ENCODE data around the gene DNA2.
"Not testable (repeated sequence)": the region's sequence is repeated elsewhere in the genome, so short reads cannot be mapped to it uniquely, and the experiment has no call there.

The DNA2 gene

DNA sequence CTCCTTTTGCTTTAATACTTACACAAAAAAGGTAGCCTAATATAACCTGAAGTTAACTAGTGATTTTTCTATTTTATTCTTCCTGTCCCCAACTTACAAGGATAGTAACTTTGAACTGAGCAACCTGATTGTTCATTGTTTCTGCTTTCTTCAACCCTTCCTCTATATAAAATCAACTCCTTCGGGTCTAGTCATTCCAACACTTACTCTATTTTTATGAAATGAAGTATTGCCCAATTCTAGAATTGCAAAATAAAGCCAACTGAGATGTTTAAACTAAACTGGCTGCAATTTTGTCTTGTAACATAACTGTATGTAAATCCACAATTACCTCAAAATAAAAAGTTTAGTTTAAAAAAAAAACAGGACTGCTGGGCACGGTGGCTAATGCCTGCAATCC is 20.3 kb upstream of the DNA2 start:
- Histone ChIP-seq H3K4me3 (ENCODE audit: low read length) (no peak overlapping the region), H3K4me1 (ENCODE audit: control insufficient read depth, low read depth, low read length) (peaks cover 15% of the 10 kb centered on the region), H3K36me3 (ENCODE audit: control insufficient read depth, low read depth, low read length) (no peaks in the 10 kb centered on the region), H3K27ac (ENCODE audit: low read length) (no peak overlapping the region), H3K9me3 (ENCODE audit: control insufficient read depth, low read depth, low read length) (no peaks in the 10 kb centered on the region), H3K9ac (ENCODE audit: low read length) (no peak overlapping the region), H3K27me3 (ENCODE audit: control insufficient read depth, insufficient read depth, low read length) (no peaks in the 10 kb centered on the region)

DNA sequence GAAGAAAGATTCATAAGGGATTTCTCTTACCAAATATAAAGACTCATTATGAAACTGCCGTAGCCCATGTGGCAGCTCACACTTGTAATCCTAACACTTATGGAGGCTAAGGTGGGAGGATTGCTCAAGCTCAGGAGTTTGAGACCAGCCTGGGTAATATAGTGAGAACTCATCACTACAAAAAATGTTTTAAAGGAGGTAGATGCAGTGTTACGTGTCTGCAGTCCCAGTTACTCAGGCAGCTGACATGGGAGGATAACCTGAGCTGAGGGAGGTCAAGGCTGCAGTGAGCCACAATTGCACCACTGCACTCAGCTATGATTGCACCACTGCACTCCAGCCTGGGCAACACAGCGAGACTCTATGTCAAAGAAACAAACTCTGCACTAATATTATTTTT is 18.1 kb upstream of the DNA2 start:
- Histone ChIP-seq H3K27ac (ENCODE audit: low read length) (no peak overlapping the region), H3K9me3 (ENCODE audit: control insufficient read depth, low read depth, low read length) (no peaks in the 10 kb centered on the region)

GRCh38 chr10:68474021-68474420 is 2.2 kb upstream of the DNA2 start:
- no peak overlapping the region for H3K9ac ChIP-seq (ENCODE audit: low read length)
- peaks cover 1% of the 10 kb centered on the region for H3K36me3 ChIP-seq (ENCODE audit: control insufficient read depth, low read depth, low read length)
- H3K9me3 ChIP-seq (ENCODE audit: control insufficient read depth, low read depth, low read length), result no peaks in the 10 kb centered on the region
- H3K27me3 ChIP-seq (ENCODE audit: control insufficient read depth, insufficient read depth, low read length), result peaks cover 9% of the 10 kb centered on the region
- peaks cover 11% of the 10 kb centered on the region for H3K4me1 ChIP-seq (ENCODE audit: control insufficient read depth, low read depth, low read length)
- H3K4me3 ChIP-seq (ENCODE audit: low read length), result no peak overlapping the region
- H3K27ac ChIP-seq (ENCODE audit: low read length), result no peak overlapping the region

More for the DNA sequence above, 18.1 kb upstream of the DNA2 start:
- H3K9ac ChIP-seq (ENCODE audit: low read length), result no peak overlapping the region
- H3K36me3 ChIP-seq (ENCODE audit: control insufficient read depth, low read depth, low read length), result no peaks in the 10 kb centered on the region
- H3K4me3 ChIP-seq (ENCODE audit: low read length), result no peak overlapping the region
- H3K27me3 ChIP-seq (ENCODE audit: control insufficient read depth, insufficient read depth, low read length), result no peaks in the 10 kb centered on the region
- H3K4me1 ChIP-seq (ENCODE audit: control insufficient read depth, low read depth, low read length), result no peaks in the 10 kb centered on the region

GRCh38 chr10:68471063-68471585 is 649 bp downstream of the DNA2 start:
- H3K27me3 ChIP-seq (ENCODE audit: control insufficient read depth, insufficient read depth, low read length), result peaks cover 9% of the 10 kb centered on the region
- no peaks in the 10 kb centered on the region for H3K9me3 ChIP-seq (ENCODE audit: control insufficient read depth, low read depth, low read length)
- peak overlapping the region; percentile 90 for H3K27ac ChIP-seq (ENCODE audit: low read length)
- peak overlapping the region; percentile 98 for H3K4me3 ChIP-seq (ENCODE audit: low read length)
- peak overlapping the region; percentile 99 for H3K9ac ChIP-seq (ENCODE audit: low read length)
- peaks cover 11% of the 10 kb centered on the region for H3K4me1 ChIP-seq (ENCODE audit: control insufficient read depth, low read depth, low read length)
- peaks cover 28% of the 10 kb centered on the region for H3K36me3 ChIP-seq (ENCODE audit: control insufficient read depth, low read depth, low read length)

- Histone ChIP-seq H3K27ac (ENCODE audit: low read length) (no peak overlapping the region), H3K9me3 (ENCODE audit: control insufficient read depth, low read depth, low read length) (no peaks in the 10 kb centered on the region), H3K4me1 (ENCODE audit: control insufficient read depth, low read depth, low read length) (peaks cover 11% of the 10 kb centered on the region), H3K9ac (ENCODE audit: low read length) (peak overlapping the region; percentile 99), H3K27me3 (ENCODE audit: control insufficient read depth, insufficient read depth, low read length) (peaks cover 9% of the 10 kb centered on the region), H3K4me3 (ENCODE audit: low read length) (peak overlapping the region; percentile 98), H3K36me3 (ENCODE audit: control insufficient read depth, low read depth, low read length) (peaks cover 36% of the 10 kb centered on the region)
Measured at GRCh38 chr10:68470300-68470699, 1.5 kb downstream of the DNA2 start.

- Histone ChIP-seq H3K27ac (ENCODE audit: low read length) (no peak overlapping the region), H3K9me3 (ENCODE audit: control insufficient read depth, low read depth, low read length) (no peaks in the 10 kb centered on the region), H3K4me3 (ENCODE audit: low read length) (peak overlapping the region; percentile 98), H3K9ac (ENCODE audit: low read length) (peak overlapping the region; percentile 99), H3K27me3 (ENCODE audit: control insufficient read depth, insufficient read depth, low read length) (peaks cover 9% of the 10 kb centered on the region), H3K36me3 (ENCODE audit: control insufficient read depth, low read depth, low read length) (peaks cover 39% of the 10 kb centered on the region), H3K4me1 (ENCODE audit: control insufficient read depth, low read depth, low read length) (peaks cover 11% of the 10 kb centered on the region)
Measured at GRCh38 chr10:68469838-68470237, 1.9 kb downstream of the DNA2 start.

GRCh38 chr10:68464729-68465128 is 7.0 kb downstream of the DNA2 start:
- not testable (repeated sequence) for H3K4me3 ChIP-seq (ENCODE audit: low read length); H3K27ac ChIP-seq (ENCODE audit: low read length); H3K9ac ChIP-seq (ENCODE audit: low read length); H3K27me3 ChIP-seq (ENCODE audit: control insufficient read depth, insufficient read depth, low read length); H3K4me1 ChIP-seq (ENCODE audit: control insufficient read depth, low read depth, low read length); H3K9me3 ChIP-seq (ENCODE audit: control insufficient read depth, low read depth, low read length)
- H3K36me3 ChIP-seq (ENCODE audit: control insufficient read depth, low read depth, low read length), result peaks cover 84% of the 10 kb centered on the region

- H3K4me1 ChIP-seq (ENCODE audit: control insufficient read depth, low read depth, low read length), result no peaks in the 10 kb centered on the region
- no peak overlapping the region for H3K9ac ChIP-seq (ENCODE audit: low read length)
- peaks cover 89% of the 10 kb centered on the region for H3K36me3 ChIP-seq (ENCODE audit: control insufficient read depth, low read depth, low read length)
- H3K27me3 ChIP-seq (ENCODE audit: control insufficient read depth, insufficient read depth, low read length), result no peaks in the 10 kb centered on the region
- no peaks in the 10 kb centered on the region for H3K9me3 ChIP-seq (ENCODE audit: control insufficient read depth, low read depth, low read length)
- no peak overlapping the region for H3K4me3 ChIP-seq (ENCODE audit: low read length)
- H3K27ac ChIP-seq (ENCODE audit: low read length), result no peak overlapping the region
Measured at GRCh38 chr10:68463365-68464093, 8.2 kb downstream of the DNA2 start.

GRCh38 chr10:68462536-68462935 is 9.2 kb downstream of the DNA2 start:
- peaks cover 86% of the 10 kb centered on the region for H3K36me3 ChIP-seq (ENCODE audit: control insufficient read depth, low read depth, low read length)

DNA sequence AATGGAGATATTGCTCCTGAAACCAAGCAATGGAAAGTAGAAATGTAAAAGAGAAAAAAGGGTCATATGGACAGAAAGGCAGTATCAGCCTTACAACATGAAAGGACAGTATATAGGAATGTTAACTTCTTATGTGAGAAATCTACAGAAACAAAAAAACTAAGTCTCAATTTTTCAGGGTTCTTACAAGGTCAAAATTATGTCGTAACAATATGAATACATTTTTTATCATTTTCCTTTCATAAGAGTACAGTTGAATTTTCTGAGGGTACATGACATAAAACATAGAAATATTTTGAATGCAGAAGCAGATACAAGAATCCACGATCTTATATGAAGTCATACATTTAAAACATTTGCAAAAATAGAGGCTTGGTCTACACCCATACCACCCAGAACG is 10.7 kb downstream of the DNA2 start:
- Histone ChIP-seq H3K36me3 (ENCODE audit: control insufficient read depth, low read depth, low read length) (peaks cover 86% of the 10 kb centered on the region), H3K27ac (ENCODE audit: low read length) (no peak overlapping the region), H3K27me3 (ENCODE audit: control insufficient read depth, insufficient read depth, low read length) (no peaks in the 10 kb centered on the region), H3K9me3 (ENCODE audit: control insufficient read depth, low read depth, low read length) (no peaks in the 10 kb centered on the region), H3K9ac (ENCODE audit: low read length) (no peak overlapping the region), H3K4me1 (ENCODE audit: control insufficient read depth, low read depth, low read length) (no peaks in the 10 kb centered on the region), H3K4me3 (ENCODE audit: low read length) (no peak overlapping the region)

More at GRCh38 chr10:68462536-68462935, 9.2 kb downstream of the DNA2 start:
- no peak overlapping the region for H3K4me3 ChIP-seq (ENCODE audit: low read length)
- no peaks in the 10 kb centered on the region for H3K27me3 ChIP-seq (ENCODE audit: control insufficient read depth, insufficient read depth, low read length)
- H3K4me1 ChIP-seq (ENCODE audit: control insufficient read depth, low read depth, low read length), result no peaks in the 10 kb centered on the region
- no peak overlapping the region for H3K9ac ChIP-seq (ENCODE audit: low read length)
- no peak overlapping the region for H3K27ac ChIP-seq (ENCODE audit: low read length)
- H3K9me3 ChIP-seq (ENCODE audit: control insufficient read depth, low read depth, low read length), result no peaks in the 10 kb centered on the region

- not testable (repeated sequence) for H3K9ac ChIP-seq (ENCODE audit: low read length); H3K4me1 ChIP-seq (ENCODE audit: control insufficient read depth, low read depth, low read length); H3K27ac ChIP-seq (ENCODE audit: low read length); H3K9me3 ChIP-seq (ENCODE audit: control insufficient read depth, low read depth, low read length); H3K4me3 ChIP-seq (ENCODE audit: low read length); H3K27me3 ChIP-seq (ENCODE audit: control insufficient read depth, insufficient read depth, low read length)
- H3K36me3 ChIP-seq (ENCODE audit: control insufficient read depth, low read depth, low read length), result peaks cover 72% of the 10 kb centered on the region
Measured at GRCh38 chr10:68449698-68450097, 22.1 kb downstream of the DNA2 start.

GRCh38 chr10:68446179-68446578 is 25.6 kb downstream of the DNA2 start:
- H3K27ac ChIP-seq (ENCODE audit: low read length), result no peak overlapping the region
- H3K9me3 ChIP-seq (ENCODE audit: control insufficient read depth, low read depth, low read length), result no peaks in the 10 kb centered on the region
- H3K36me3 ChIP-seq (ENCODE audit: control insufficient read depth, low read depth, low read length), result peaks cover 64% of the 10 kb centered on the region
- H3K27me3 ChIP-seq (ENCODE audit: control insufficient read depth, insufficient read depth, low read length), result no peaks in the 10 kb centered on the region
- H3K9ac ChIP-seq (ENCODE audit: low read length), result no peak overlapping the region
- no peaks in the 10 kb centered on the region for H3K4me1 ChIP-seq (ENCODE audit: control insufficient read depth, low read depth, low read length)
- no peak overlapping the region for H3K4me3 ChIP-seq (ENCODE audit: low read length)

All from iPS-18a (cell line).